Kidney capillary endothelial cell (primary cell): ENCODE data around the gene PNPLA8.
A peak's percentile ranks its signal among the peaks of the same experiment; 100 is the strongest.
"Not testable (repeated sequence)": the region's sequence is repeated elsewhere in the genome, so short reads cannot be mapped to it uniquely, and the experiment has no call there.

Experiments
- DNase-seq: peaks from one replicate; pipeline ENCODE4 v3.0.0-alpha.2; 2018; ENCODE audit warnings: low spot score

The PNPLA8 gene

GRCh38 chr7:108479118-108479517 lies 46.8 kb downstream of the PNPLA8 start:
- DNase-seq, result no peak

DNA sequence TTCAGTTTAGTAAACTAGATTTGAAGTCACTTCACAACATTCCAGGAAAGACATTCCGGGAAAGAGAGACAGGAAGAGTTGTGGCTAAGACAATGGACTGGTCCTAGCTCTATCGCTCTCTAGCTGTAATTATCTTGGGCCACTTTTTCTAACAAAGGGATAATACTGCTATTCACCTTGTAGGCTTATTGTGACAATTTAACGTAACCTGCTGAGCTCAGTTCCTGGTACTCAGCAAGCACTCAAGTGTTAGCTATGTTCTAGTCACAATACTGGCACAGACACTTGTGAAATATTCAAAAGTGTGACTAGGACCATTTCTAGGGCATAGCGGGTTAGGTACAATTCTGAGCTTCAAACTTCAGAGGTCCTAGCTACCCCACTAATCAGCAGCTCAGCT lies 57.7 kb downstream of the PNPLA8 start:
- DNase-seq, result no peak

- DNase-seq, result no peak
Observed at GRCh38 chr7:108467391-108467790, 58.5 kb downstream of the PNPLA8 start.

DNA sequence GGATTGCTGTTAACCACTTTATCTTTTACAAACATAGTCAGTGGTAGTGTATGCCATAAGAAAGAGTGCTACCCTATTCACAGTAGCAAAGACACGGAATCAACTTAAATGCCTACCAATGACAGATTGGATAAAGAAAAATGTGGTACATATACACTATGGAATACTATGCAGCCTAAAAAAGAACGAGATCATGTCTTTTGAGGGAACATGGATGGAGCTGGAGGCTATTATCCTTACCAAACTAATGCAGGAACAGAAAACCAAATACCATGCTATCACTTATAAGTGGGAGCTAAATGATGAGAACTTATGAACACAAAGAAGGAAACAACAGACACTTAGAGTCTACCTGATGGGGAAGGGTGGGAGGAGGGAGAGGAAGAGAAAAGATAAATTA lies 59.6 kb downstream of the PNPLA8 start:
- DNase-seq, result not testable (repeated sequence)

DNA sequence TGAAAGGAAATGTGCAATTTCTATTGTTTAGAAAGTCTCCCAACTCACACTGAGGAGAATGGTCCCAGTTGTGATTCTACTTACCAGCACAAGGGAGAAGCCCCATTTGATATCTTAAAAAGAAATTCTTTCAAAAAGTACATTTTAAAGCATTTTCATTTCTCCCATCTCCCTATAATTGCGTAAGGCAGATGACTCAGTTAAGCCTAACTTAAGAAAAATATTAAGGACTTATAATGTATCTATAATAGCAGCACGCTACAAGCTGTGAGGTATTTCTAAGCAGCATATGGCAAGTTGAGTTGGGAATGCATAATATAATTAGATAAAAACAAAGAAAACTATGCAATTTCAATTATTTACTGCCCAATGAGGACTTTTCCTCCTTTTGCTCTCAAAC lies 61.2 kb downstream of the PNPLA8 start:
- no peak for DNase-seq

DNA sequence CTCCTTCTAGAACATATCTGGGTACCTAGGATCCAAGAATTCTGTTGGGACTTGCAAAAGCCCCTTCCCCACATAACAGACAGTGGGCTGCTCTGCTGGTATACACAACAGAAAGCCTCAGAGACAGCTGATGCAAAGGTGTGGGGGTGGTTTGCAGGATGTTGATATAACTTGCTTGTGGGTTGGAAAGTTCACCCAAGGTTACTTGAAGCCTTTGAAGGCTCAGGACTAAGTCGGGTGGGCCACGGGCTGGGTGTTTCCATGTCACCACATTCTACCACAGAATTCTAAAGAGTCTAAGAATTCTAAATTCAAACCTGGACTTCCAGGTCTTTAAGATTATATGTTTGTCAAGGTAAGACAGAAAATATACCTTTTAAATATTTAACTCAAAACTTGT lies 62.3 kb downstream of the PNPLA8 start:
- no peak for DNase-seq

GRCh38 chr7:108461840-108462239 lies 64.1 kb downstream of the PNPLA8 start:
- DNase-seq, result no peak

GRCh38 chr7:108460964-108461363 lies 65.0 kb downstream of the PNPLA8 start:
- no peak for DNase-seq

GRCh38 chr7:108459922-108460551 lies 65.9 kb downstream of the PNPLA8 start:
- peak; percentile 57 for DNase-seq

DNA sequence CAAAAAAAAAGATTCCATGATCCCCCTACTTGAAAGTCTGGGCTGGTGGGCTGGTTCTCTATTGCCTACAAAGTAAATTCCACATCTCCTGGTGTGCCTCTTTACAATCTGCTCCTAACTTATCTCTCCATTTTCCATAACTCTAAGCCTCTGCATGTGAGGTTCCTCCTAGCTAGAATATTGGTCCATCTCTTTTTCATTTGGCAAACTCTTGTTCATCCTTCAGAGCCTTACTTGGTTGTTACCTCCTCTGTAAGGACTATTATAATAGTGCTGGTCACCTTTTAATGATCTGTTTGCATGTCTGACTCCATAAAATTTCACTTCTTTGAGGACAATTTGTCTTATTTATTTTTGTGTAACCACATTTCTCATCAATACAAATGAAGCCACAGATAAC lies 68.1 kb downstream of the PNPLA8 start:
- no peak for DNase-seq

DNA sequence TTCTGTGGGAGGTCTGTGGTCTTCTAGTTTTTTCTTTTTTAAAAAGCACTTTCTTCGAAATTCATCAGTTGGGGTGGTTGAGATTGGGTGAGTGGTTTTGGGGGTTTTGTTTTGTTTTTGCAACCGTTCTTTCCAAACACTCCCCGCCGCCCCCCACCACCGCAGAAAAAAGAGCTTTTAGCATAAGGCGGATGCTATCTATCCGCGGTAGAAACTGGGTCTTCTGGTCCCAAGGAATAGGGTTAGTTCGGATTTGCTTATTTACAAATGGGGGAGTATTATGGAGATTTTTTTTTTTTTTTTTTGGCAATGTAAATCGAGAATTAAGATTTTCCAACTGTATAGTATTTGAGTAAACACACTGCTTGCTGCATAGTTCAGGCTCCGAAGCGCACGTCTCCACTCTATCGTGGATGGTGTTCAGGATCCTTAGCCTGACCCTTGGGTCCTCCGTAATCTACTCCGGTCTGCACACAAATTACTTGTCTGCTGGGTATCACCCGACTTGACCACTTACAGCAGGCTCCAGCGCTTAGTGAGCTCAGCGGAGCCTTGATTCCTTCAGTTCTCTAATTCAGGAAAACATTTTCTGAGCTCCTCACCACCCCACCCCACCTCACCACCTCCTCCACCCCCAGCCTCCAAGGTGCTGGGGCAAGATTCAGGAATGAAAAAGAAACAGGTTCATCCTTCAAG lies 68.9 kb downstream of the PNPLA8 start:
- no peak for DNase-seq

- DNase-seq, result peak; percentile 27
Observed at GRCh38 chr7:108455998-108456677, 69.8 kb downstream of the PNPLA8 start, which contains the start of gene NRCAM. Gene NRCAM, minus strand, starts transcription at chr7:108456436. Its CDS starts 216,372 bp downstream, at chr7:108240064.

GRCh38 chr7:108455551-108455997 lies 70.4 kb downstream of the PNPLA8 start:
- no peak for DNase-seq

DNA sequence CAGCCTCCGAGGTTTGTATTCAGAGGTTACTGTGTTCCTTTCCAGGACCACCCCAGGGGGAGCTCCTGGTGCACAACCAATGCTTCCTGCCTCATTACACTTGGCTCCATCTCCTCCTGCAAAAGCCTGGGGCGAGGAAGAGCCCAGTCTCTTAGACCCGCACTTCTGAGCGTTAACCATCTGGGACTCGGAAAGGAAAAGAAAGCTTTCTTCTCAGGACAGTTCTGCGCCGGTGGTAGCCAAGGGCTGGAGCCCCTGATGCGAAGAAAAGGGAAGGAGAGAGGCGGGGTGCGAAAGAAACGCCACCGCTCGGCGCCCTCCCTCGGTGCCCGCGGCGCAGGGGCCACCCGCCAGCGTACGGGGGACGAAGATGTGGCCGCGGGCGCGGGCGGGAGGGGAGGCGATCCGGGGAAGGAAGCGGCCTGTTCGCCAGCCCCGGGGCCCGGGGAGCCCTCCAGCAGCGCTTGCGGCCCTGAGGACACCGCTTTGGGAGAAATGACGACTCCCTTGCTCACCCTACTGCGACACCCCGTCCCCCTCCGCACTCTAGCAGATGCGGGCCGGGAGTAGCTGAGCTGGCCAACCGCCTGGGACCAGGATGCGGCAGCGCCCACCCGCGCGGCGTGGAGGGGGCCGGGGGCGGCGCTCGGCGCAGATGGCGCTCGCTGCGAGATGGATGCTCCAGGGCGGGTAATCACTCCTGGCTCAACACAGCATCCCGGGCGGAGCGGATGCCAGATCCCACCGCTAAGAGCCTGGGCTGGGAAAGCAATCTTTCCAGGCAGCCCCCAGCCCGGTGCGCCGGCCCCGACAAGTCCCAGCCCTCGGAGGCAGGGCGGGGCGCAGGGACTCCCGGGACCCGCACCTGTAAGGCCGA lies 71.0 kb downstream of the PNPLA8 start:
- peak; percentile 32 for DNase-seq

DNA sequence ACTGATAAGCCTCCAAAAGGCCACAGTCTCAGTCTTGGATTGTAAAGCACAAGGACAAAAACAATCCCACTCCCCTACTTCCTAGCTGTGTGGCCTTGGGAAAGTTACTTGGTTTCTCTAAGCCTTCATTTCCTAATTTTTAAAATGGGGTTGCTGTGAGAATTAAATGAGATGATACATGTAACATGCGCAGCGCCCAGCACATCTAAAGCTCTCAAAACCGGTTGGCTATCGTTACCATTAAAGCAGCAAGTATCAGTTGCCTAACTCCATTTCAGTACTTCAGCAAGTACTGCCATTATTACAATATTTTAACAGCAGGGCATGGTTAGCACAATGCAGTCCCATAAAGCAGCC lies 71.6 kb downstream of the PNPLA8 start:
- no peak for DNase-seq

DNA sequence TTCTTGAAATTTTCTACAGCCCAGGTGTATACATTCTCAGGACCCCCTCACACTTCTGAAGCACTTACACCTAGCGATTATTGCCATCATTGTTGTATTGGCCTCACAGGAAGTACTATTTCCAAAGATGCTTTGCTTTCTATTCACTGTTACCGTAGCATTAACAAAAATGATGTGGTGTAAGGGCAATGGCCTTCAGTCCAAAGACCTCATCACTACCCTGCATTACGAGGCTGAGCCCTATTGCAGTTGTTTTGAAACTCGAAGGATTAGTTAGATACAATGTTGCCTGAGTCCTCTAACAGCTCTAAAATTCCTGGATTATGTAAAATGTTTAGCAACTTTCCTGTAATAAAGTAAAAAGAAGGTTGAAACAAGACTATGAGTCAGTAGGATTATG lies 72.6 kb downstream of the PNPLA8 start:
- DNase-seq, result no peak

GRCh38 chr7:108452707-108453106 lies 73.2 kb downstream of the PNPLA8 start:
- DNase-seq, result peak; percentile 33

GRCh38 chr7:108451296-108451848 lies 74.6 kb downstream of the PNPLA8 start:
- DNase-seq, result peak; percentile 26

DNA sequence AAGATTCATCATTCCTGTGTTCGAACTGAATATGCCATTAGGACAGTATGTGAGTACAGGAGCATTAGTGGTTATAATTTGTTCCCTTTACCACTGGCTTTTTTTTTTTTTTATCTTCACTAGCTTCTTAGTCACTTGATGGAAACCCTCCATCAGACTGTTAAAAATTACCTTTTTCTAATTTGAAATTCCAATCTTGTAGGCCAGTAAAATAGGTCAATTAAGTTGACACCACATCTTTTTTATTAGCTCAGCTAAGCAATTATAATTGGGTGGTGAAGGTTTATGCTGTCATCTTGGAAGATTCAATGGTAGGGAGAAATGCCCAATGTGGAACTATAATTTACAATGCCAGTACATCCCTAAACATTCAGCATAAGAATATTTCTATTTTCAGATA lies 75.8 kb downstream of the PNPLA8 start:
- DNase-seq, result no peak

DNA sequence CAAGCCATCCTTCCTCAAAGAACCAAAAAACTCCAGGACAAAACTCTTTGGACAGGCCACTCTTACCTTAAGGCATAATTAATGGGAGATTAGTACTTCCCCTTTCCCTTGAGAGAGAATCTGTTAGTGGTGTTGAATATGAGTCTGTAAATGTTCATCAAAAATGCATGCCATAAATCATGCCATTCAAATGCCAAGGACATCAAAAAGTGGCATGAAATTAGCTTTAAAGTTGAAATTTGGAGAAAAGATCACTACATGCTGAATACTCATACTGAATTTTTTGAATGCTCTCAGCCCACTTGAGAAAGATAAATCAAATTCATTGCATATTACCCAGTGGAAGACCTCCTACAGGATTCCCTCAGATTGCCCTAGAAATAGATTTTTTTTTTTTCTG lies 76.4 kb downstream of the PNPLA8 start:
- no peak for DNase-seq

DNA sequence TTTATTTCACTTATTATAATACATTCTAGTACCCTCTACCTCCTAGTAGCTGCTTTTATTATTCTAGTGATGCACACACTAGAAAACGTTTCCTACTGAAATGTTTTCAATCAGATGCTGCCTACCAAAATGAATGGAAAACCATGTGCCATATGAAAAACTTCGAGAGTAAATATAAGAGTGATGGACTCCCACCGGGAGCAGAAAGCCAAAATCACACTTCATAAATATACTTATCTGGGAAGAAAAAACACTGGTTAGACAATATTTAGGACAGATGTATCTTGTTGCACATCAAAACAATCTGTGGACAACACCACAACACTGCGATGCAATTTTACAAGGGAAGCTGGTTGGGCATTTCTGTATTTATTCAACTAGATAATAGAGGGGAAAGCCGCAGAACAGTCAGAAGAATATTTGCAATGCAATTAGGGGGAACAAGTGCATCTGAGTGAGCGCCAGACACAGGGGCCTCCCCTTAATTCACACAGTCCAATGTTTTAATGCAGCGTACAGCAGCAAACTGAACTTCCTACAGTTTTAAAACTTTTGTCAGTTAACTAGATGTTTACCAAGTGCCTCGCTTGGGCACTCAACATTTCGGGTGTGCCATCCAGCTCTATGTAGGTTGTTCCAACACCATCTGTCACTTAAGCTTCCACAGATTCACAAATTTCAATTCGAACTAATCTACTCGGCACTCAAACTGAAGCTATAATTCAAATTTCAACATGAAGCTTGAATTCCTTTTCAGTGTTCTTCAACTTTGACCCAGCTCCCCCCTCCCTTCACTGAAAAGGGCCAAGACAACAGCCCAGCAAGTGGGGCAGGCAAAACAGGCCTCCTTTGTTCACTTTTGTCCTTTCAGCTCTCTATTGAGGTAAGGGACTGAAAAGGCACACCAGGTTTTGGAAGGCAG lies 77.1 kb downstream of the PNPLA8 start:
- no peak for DNase-seq
